Eye (tissue), 1 donor: ENCODE data around the gene OTOG.

ENCODE experiments used
- DNase-seq: peaks from one replicate; pipeline ENCODE4 v3.0.0-alpha.2; 2015

OTOG gene

DNA sequence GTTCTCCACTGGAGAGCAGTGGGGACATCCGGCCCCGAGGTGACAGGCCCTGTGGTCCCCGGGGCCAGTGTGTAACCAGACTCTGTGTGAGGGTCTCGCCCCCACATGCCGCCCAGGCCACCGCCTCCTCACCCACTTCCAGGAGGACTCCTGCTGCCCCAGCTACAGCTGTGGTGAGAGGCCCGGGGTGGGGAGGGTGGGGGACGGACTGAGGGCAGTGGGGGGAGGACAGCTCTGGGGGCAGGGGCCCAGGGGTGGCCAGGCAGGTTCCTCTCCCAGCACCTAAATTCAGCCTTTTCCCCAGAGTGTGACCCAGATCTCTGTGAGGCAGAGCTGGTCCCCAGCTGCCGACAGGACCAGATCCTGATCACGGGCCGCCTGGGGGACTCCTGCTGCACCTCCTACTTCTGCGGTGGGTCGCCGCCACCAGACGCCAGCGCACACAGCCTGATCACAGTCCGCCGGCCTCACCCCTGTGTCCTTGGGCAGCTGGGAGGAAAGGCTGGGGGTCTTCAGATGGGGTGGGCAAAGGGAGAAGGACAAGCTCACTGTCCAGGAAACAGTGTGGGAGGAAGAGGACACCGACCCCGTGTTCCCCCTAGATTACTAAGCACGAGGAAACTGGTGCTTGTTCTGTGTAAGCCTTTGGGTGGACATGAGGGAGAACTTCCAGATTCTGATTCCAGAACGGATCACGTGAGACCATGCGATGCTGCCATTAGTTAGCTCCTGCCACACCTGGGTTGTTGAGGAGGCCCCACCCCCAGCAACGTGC lies 87.9 kb downstream of the OTOG start:
- no peak for DNase-seq

DNA sequence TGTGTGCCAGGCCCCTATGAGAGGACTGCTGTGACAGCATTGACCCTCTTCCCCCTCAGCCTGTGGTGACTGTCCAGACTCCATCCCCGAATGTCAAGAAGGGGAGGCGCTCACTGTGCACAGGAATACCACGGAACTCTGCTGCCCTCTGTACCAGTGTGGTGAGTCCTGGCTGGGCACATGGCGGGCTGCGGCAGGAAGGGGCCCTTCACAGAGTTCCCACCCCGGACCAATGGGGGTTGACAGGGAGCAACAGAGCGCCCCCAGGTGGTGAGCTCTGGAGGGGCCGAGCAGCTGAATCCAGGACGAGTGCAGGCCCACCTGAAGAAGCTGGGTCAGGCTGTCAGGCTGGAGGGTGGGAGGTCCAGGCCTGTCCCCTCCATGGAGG lies 88.5 kb downstream of the OTOG start:
- no peak for DNase-seq

- no peak for DNase-seq
Measured at GRCh38 chr11:17636721-17637120, 89.7 kb downstream of the OTOG start.

DNA sequence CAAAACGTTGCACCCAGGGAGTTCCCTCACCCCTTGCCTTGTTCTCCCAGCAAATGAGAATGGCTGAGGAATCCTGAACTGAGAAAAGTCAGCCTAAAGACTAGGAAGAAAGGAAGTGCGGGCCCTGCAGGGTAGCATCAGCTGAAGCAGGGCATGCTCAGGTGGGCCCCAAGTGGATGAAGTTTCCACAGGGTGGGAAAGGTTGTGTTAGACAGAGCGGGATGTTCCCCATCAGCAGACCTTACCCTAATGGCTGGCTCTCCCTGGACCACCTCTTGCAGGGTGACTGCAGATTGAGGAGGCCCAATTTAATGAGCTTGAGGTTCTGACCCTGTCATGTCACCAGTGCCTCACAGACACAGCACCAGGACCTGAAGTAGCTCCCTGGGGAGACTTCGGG lies 90.8 kb downstream of the OTOG start:
- DNase-seq: no peak

DNA sequence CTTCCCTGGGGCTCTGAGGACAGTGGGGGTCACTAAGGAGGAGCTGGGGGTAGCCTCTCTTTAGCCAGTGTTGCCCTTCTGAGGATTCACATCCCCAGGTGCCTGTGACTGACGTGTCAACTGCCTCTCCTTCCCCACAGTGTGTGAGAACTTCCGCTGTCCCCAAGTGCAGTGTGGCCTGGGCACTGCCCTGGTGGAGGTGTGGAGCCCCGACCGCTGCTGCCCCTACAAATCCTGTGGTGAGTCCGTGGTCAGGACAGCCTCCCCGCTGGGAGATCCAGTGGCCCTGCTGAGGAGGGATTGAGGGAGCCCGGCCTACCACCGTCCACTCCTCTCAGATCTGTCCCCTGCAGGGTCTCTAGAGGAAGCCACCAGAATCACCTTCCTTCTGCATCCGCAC lies 91.3 kb downstream of the OTOG start:
- DNase-seq: no peak

- no peak for DNase-seq
Measured at GRCh38 chr11:17639091-17639490, 92.0 kb downstream of the OTOG start.

- DNase-seq: no peak
Measured at GRCh38 chr11:17639781-17640180, 92.7 kb downstream of the OTOG start.

- DNase-seq: no peak
Measured at GRCh38 chr11:17640493-17641164, 93.6 kb downstream of the OTOG start.

- no peak for DNase-seq
Measured at GRCh38 chr11:17641792-17642350, 94.8 kb downstream of the OTOG start.

DNA sequence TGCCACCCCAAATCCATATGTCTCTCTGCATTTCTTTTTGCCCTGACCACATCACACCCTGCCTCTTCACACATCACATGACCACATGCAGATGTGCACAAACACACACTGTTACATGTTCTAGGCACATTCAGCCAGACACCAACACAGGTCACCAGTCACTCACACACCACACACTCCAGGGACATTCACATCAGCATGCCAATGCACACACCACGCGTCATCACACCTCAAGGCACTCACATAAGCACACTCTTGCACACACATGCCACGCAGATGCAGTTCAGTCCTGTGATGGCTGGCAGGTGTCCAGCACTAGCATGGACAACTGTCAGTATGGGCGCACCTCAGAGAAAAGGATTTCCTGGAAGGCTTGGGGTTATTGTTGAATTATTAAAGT lies 95.3 kb downstream of the OTOG start:
- DNase-seq: no peak

GRCh38 chr11:17642980-17643379 lies 95.9 kb downstream of the OTOG start:
- no peak for DNase-seq

DNA sequence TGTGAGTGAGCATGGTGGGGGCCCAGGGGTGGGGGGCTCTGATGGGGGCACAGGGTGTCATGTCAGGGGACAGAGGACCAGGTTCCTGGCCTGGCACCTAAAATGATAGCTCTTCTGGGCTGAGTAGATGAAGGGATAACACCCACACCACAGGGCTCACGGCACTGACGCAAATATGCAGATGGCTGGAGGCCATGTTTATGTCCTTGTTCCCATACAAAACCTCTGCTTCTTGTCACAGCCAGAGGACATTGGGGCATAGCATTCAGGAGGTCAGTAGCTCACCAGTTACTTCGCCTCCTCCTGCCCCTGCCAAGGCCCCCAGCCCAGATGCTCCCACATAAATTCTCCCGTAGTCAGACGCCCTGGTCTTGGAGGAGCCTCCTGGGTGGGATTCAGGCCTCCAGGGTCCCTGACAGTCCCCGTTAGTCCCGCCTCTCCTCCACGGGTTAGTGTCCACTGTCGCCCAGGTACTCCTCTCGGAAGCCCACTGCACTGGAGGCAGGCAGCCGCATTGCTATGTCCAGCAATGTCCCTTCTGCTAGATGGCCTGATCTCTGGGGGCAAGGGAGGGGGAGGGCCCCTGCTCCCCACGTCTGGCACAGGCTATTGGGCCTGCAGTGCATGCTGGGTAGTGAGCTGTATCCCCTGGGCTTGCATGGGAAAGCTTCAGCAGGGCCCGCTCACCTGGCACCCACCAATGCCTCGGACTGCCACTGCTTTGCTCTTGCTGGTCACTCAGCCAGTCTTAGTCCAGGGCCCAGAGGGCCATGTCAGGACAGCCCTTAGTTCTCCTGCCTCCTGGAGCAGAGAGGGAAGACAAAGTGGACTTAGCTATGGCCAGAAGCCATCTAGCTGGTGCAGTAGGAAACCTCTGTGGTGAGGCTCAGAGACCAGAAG lies 96.7 kb downstream of the OTOG start:
- no peak for DNase-seq

DNA sequence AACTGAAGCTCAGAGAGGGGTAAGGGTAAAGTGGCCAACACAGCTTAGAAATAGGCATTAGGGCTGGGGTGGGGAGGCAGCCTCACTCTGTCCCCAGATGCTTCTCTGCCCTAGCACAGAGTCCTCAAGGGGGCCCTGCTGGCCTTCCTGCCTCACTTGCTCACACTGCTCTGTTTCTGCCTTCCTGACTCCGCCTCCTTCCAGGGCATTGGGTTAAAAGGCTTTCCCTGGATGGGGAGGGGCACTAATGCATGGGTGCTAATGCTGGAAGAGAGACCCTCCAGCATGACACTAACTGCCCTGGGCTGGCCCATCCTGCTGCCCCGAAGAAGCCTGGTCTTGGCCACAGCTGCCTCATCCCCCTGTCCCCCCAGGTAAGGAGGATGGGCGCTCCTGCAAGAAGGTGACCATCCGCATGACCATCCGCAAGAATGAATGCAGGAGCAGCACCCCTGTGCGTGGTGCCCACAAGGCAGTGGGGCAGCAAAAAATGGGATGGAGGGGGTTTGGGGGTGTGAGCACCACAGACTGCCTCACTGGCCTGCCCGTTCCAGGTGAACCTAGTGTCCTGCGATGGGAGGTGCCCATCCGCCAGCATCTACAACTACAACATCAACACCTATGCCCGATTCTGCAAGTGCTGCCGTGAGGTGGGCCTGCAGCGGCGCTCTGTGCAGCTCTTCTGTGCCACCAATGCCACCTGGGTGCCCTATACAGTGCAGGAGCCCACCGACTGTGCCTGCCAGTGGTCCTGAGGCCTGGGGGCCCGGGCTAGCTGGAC lies 98.3 kb downstream of the OTOG start:
- no peak for DNase-seq

- DNase-seq: no peak
Measured at GRCh38 chr11:17646451-17647145, 99.5 kb downstream of the OTOG start.

- peak; percentile 13 for DNase-seq
Measured at GRCh38 chr11:17648528-17648927, 101.5 kb downstream of the OTOG start.

GRCh38 chr11:17649261-17649660 lies 102.2 kb downstream of the OTOG start:
- no peak for DNase-seq

- DNase-seq: no peak
Measured at GRCh38 chr11:17649696-17650095, 102.6 kb downstream of the OTOG start.

DNA sequence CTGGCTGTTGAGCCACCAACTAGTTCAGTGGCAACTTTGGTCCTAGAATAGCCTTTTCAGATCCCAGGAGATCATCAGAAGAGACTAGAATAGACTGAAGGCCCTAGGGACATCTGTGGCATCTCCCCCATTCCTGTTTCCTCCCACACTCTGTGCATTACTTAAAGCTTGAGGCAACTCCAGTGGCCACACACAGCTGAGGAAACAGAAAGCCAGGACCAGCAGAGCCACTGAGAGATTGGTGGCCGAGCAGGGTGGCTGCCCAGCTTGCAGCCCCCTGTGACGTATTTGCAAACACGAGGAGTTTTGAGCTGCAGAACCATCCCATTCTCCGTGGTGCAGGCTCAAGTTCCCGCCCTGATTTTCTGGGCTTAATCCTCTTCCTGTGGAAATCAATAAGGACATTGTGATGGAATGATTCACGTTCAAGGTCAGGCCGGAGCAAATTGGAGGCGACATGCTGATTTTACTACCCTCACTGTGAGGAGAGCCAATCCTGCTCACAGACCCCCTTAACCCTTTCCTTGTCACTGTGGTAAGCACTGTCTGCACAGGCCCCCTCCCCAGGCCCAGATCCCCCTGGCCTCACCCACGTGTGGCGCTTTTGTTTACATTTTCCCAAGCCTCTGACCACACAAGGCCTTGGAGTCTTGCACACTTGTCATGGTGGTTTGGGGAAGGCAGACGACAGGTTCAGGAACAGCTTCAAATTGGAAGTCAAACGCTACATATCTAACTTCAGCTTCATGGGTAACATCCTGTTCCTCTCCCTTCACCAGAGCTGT lies 103.3 kb downstream of the OTOG start:
- DNase-seq: peak; percentile 47

DNA sequence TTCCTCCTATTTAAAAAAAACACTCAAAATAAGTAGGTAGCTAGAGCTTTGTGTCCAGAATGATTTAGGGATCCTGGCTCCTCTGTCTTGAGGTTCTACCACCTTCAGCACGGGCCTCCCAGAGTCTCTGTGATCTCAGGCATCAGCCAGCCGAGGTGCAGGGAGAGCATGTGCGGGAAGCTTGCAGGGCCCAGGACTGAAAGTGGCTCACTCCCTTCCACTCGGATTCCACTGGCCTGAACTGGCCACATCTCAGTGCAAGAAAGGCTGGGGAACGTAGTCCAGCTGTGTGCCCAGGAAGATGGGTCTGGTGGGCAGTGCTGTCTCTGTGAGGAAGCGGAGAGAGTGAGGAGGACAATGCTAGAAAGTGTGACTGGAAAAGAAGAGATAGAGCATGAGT lies 104.0 kb downstream of the OTOG start:
- DNase-seq: no peak

DNA sequence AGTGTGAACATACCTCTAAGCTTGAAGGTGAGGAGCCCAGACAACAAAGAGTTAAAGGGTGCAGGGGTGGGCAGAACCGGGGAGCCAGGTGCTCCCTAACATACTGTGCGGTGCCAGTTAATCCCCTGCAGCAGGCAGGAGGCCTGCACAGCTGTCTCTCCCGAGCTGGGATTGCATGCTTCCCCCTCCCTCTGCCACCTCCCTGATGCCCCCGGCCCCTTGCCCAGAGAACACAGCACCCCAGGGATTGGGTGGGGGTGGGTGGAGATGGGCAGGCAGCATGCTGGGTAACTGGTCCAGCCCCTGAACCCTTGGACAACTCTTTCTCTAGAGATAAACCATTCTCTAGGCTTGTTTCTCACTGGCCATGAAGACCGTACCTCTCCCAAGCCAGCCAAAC lies 104.6 kb downstream of the OTOG start:
- peak; percentile 15 for DNase-seq

- DNase-seq: no peak
Measured at GRCh38 chr11:17652556-17652955, 105.5 kb downstream of the OTOG start.
